A549 (cell line): ENCODE results near the gene MYL6.

ENCODE experiments used
- CHD4 ChIP-seq: fragments of 200-600 bp; sonication (generic); IDR thresholded peaks from 2 replicates; pipeline ENCODE4 v1.6.1; 2016; ENCODE audit warnings: antibody characterized with exemption, mild to moderate bottlenecking, borderline replicate concordance
- HOXA7 ChIP-seq: fragments of 250-450 bp; sonication (Bioruptor Pico); IDR thresholded peaks from 2 replicates; pipeline ENCODE4 v1.5.0; 2020; ENCODE audit warnings: mild to moderate bottlenecking, moderate library complexity
- POLR2A ChIP-seq: IDR thresholded peaks from 2 replicates; pipeline ENCODE4 v1.6.1; 2012; ENCODE audit warnings: mild to moderate bottlenecking, low read length
- POLR2AphosphoS2 ChIP-seq: conservative IDR thresholded peaks from 2 replicates; pipeline ENCODE4 v1.6.1; 2012; ENCODE audit warnings: low read length, improper control_type of control experiment, inconsistent platforms
- RAD21 ChIP-seq, 2 experiments: fragments of >200 bp in 1 of 2; sonication (Bioruptor Twin) in 1 of 2; formaldehyde crosslinking in 1 of 2; IDR thresholded peaks in 1 of 2; conservative IDR thresholded peaks in 1 of 2; 2 replicates in 1 of 2; 3 replicates in 1 of 2; pipeline ENCODE4 v1.6.1; 2012 to 2018; ENCODE audit warnings: inconsistent platforms in 1 of 2
- SREBF2 ChIP-seq: fragments of 450-650 bp; IDR thresholded peaks from 2 replicates; pipeline ENCODE4 v1.6.1; 2014; ENCODE audit warnings: mild to moderate bottlenecking, moderate library complexity
- TF ChIP-seq, protein P1 (sequence below): fragments of 450-650 bp; IDR thresholded peaks from 2 replicates; pipeline ENCODE4 v1.6.1; 2014; ENCODE audit warnings: antibody characterized with exemption
- TF ChIP-seq, protein P2 (sequence below): fragments of >200 bp; sonication (Bioruptor Twin); formaldehyde crosslinking; IDR thresholded peaks from 3 replicates; pipeline ENCODE4 v1.5.1; 2016
- TF ChIP-seq, protein P3 (sequence below): IDR thresholded peaks from 2 replicates; pipeline ENCODE4 v1.6.1; 2012

DNA sequence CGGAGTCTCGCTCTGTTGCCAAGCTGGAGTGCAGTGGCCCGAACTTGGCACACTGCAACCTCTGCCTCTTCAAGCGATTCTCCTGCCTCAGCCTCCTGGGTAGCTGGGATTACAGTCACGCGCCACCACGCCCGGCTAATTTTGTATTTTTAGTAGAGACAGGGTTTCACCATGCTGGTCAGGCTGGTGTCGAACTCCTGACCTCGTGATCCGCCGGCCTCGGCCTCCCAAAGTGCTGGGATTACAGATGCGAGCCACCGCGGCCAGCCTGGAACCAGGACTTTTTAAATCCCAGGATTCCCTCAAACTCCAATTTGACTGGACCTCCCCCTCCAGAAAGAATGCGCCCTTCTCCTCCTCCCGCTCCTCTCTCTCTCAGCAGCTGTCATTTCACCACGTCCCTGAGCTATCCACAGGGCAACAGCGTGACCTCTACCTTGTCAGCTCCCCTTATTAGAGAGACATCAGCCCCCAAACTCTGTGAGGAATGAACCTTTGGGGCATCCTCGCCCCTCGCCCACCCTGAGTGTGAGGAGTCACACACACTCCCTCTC is 28.1 kb upstream of the MYL6 start:
- TF ChIP-seq HOXA7 (CRISPR knock-in tag) (no peak), POLR2A (no peak), SREBF2 (no peak), POLR2AphosphoS2 (no peak), CHD4 (no peak), RAD21 (conservative IDR thresholded peaks at IDR 0.05 in 1 of 2, IDR thresholded peaks at IDR 0.05 in 1 of 2) (no peak)
- TF ChIP-seq, protein P1, sequence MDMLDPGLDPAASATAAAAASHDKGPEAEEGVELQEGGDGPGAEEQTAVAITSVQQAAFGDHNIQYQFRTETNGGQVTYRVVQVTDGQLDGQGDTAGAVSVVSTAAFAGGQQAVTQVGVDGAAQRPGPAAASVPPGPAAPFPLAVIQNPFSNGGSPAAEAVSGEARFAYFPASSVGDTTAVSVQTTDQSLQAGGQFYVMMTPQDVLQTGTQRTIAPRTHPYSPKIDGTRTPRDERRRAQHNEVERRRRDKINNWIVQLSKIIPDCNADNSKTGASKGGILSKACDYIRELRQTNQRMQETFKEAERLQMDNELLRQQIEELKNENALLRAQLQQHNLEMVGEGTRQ = no peak
- TF ChIP-seq, protein P2, sequence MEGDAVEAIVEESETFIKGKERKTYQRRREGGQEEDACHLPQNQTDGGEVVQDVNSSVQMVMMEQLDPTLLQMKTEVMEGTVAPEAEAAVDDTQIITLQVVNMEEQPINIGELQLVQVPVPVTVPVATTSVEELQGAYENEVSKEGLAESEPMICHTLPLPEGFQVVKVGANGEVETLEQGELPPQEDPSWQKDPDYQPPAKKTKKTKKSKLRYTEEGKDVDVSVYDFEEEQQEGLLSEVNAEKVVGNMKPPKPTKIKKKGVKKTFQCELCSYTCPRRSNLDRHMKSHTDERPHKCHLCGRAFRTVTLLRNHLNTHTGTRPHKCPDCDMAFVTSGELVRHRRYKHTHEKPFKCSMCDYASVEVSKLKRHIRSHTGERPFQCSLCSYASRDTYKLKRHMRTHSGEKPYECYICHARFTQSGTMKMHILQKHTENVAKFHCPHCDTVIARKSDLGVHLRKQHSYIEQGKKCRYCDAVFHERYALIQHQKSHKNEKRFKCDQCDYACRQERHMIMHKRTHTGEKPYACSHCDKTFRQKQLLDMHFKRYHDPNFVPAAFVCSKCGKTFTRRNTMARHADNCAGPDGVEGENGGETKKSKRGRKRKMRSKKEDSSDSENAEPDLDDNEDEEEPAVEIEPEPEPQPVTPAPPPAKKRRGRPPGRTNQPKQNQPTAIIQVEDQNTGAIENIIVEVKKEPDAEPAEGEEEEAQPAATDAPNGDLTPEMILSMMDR = no peak
- TF ChIP-seq, protein P3, sequence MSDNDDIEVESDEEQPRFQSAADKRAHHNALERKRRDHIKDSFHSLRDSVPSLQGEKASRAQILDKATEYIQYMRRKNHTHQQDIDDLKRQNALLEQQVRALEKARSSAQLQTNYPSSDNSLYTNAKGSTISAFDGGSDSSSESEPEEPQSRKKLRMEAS = no peak
